Neuronal stem cell (in vitro differentiated cells): Measurements from ENCODE around the gene PRRC2B.
A peak's percentile ranks its signal among the peaks of the same experiment; 100 is the strongest.

Experiments used
- DNase-seq: peaks from one replicate; pipeline ENCODE4 v3.0.0-alpha.2; 2013; ENCODE audit warnings: low spot score
- H2AFZ ChIP-seq: one replicate; pipeline ENCODE4 v1.6.1; 2013; ENCODE audit warnings: mild to moderate bottlenecking, low read length, inconsistent platforms
- H2AK5ac ChIP-seq: 2 replicates; pipeline ENCODE4 v1.6.1; 2013; ENCODE audit warnings: low read depth, mild to moderate bottlenecking, inconsistent platforms, low read length, moderate library complexity, mixed read lengths
- H2BK120ac ChIP-seq: 2 replicates; pipeline ENCODE4 v1.6.1; 2013; ENCODE audit warnings: low read depth, mild to moderate bottlenecking, inconsistent platforms, low read length, moderate library complexity, mixed read lengths
- H2BK12ac ChIP-seq: one replicate; pipeline ENCODE4 v1.6.1; 2013; ENCODE audit warnings: low read length, inconsistent platforms
- H2BK15ac ChIP-seq: 2 replicates; pipeline ENCODE4 v1.6.1; 2013; ENCODE audit warnings: mild to moderate bottlenecking, low read length, inconsistent platforms, mixed read lengths
- H2BK5ac ChIP-seq: one replicate; pipeline ENCODE4 v1.6.1; 2013; ENCODE audit warnings: inconsistent platforms, mild to moderate bottlenecking, low read length, moderate library complexity
- H3K14ac ChIP-seq: one replicate; pipeline ENCODE4 v1.6.1; 2013; ENCODE audit warnings: low read length, inconsistent platforms
- H3K18ac ChIP-seq: 2 replicates; pipeline ENCODE4 v1.6.1; 2013; ENCODE audit warnings: low read length, inconsistent platforms
- H3K23ac ChIP-seq: 2 replicates; pipeline ENCODE4 v1.6.1; 2013; ENCODE audit warnings: low read depth, mild to moderate bottlenecking, mixed read lengths, low read length, inconsistent platforms; ENCODE audit not compliant: poor library complexity
- H3K27ac ChIP-seq: replicated peaks from 3 replicates; pipeline ENCODE4 v1.5.1; 2013; ENCODE audit warnings: low read length, inconsistent platforms
- H3K27me3 ChIP-seq, 3 experiments: 2 replicates each; pipeline ENCODE4 v1.6.1; 2013; ENCODE audit warnings: low read length in 3 of 3, mild to moderate bottlenecking in 2 of 3, inconsistent platforms in 1 of 3, low read depth in 1 of 3, mixed read lengths in 1 of 3, moderate library complexity in 1 of 3; ENCODE audit not compliant: control insufficient read depth in 3 of 3, insufficient read depth in 3 of 3
- H3K36me3 ChIP-seq, 2 donors: replicated peaks in 1 of 2; 2 replicates each; pipeline ENCODE4 v1.6.1; 2013; ENCODE audit warnings: low read length in 2 of 2; ENCODE audit not compliant: control insufficient read depth in 2 of 2, insufficient read depth in 2 of 2
- H3K4ac ChIP-seq: 2 replicates; pipeline ENCODE4 v1.6.1; 2013; ENCODE audit warnings: inconsistent platforms, mild to moderate bottlenecking, low read length, moderate library complexity
- H3K4me1 ChIP-seq, 2 donors: 1 replicate in 1 of 2; 2 replicates in 1 of 2; pipeline ENCODE4 v1.6.1; 2013; ENCODE audit warnings: low read length in 2 of 2, low read depth in 1 of 2; ENCODE audit not compliant: control insufficient read depth in 2 of 2, insufficient read depth in 1 of 2
- H3K4me2 ChIP-seq: one replicate; pipeline ENCODE4 v1.6.1; 2013; ENCODE audit warnings: mild to moderate bottlenecking, low read length, inconsistent platforms; ENCODE audit not compliant: insufficient read depth, poor library complexity, severe bottlenecking
- H3K4me3 ChIP-seq, 2 donors: 2 replicates each; pipeline ENCODE4 v1.5.1; 2013; ENCODE audit warnings: low read length in 2 of 2, mild to moderate bottlenecking in 2 of 2, inconsistent platforms in 1 of 2, moderate library complexity in 1 of 2
- H3K79me1 ChIP-seq: one replicate; pipeline ENCODE4 v1.6.1; 2013; ENCODE audit warnings: low read depth, mild to moderate bottlenecking, inconsistent platforms, low read length, moderate library complexity
- H3K9ac ChIP-seq: one replicate; pipeline ENCODE4 v1.6.1; 2013; ENCODE audit warnings: mild to moderate bottlenecking, low read depth, low read length, inconsistent platforms; ENCODE audit not compliant: poor library complexity
- H3K9me3 ChIP-seq, 2 donors: replicated peaks in 1 of 2; 2 replicates each; pipeline versions ENCODE3 to v1.6.1; 2013; ENCODE audit warnings: low read length in 2 of 2, mild to moderate bottlenecking in 2 of 2, inconsistent platforms in 1 of 2, low read depth in 1 of 2, mixed read lengths in 1 of 2, moderate library complexity in 1 of 2; ENCODE audit not compliant: control insufficient read depth in 2 of 2, insufficient read depth in 1 of 2
- H4K8ac ChIP-seq: one replicate; pipeline ENCODE4 v1.6.1; 2013; ENCODE audit warnings: low read depth, mild to moderate bottlenecking, inconsistent platforms, low read length, moderate library complexity
- H4K91ac ChIP-seq: one replicate; pipeline ENCODE4 v1.6.1; 2013; ENCODE audit warnings: low read length, low read depth, mild to moderate bottlenecking, inconsistent platforms; ENCODE audit not compliant: poor library complexity
- WGBS, 2 donors: extraction: QIAGEN DNeasy Blood & Tissue Kit; methylation state at CpG; one replicate each; pipeline ENCODE4 v1.1.7; 2013; ENCODE audit warnings: missing lambda C conversion rate in 2 of 2, mixed read lengths in 1 of 2; ENCODE audit not compliant: insufficient read length in 2 of 2, insufficient replicate concordance in 1 of 2; ENCODE audit errors: extremely low coverage in 2 of 2; 5-methylcytosine and 5-hydroxymethylcytosine counted together

The PRRC2B gene

DNA sequence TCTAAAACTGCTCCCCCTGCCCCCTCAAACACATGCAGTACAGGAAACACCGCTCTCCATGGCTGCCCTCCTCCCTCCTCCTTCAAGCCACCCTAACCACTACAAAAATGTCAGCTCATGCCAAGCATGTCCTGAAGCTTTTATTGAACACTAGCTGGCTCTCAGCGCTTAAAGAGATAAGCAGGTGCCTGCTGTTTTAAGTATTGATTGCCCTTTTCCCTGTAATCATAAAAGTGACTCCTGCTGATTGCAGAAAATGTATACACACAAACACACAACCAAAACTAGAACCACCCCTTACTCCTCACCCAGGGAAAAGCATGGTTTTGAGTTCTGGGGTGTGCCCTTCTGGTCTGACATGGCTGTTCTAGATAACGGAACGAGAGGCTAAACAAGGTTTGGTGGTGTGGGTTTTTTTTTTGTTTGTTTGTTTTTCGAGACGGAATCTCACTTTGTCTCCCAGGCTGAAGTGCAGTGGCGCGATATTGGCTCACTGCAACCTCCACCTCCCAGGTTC lies 140.9 kb downstream of the PRRC2B start:
- Histone ChIP-seq H2BK15ac (no peak overlapping the region), H3K36me3 (peaks cover 2 to 7% of the 10 kb centered on the region in 2 donors), H4K8ac (no peak overlapping the region), H3K4me3 (no peak overlapping the region), H2AFZ (peak overlapping the region; percentile 27), H3K9ac (no peak overlapping the region), H3K27me3 (no peaks in the 10 kb centered on the region), H3K4me2 (no peak overlapping the region), H3K14ac (no peak overlapping the region), H3K18ac (no peak overlapping the region), H2AK5ac (no peak overlapping the region), H3K9me3 (peaks cover 0 to 4% of the 10 kb centered on the region in 2 donors), H4K91ac (no peak overlapping the region), H2BK5ac (no peak overlapping the region), H2BK12ac (no peak overlapping the region), H3K23ac (no peak overlapping the region), H3K79me1 (peaks cover 9% of the 10 kb centered on the region), H2BK120ac (no peak overlapping the region), H3K4me1 (peaks cover 6 to 7% of the 10 kb centered on the region in 2 donors), H3K27ac (no peak overlapping the region), H3K4ac (no peak overlapping the region)
- no peak for DNase-seq
- no CpG with 5 or more reads among the region's 8 CpGs for WGBS, 2 donors

DNA sequence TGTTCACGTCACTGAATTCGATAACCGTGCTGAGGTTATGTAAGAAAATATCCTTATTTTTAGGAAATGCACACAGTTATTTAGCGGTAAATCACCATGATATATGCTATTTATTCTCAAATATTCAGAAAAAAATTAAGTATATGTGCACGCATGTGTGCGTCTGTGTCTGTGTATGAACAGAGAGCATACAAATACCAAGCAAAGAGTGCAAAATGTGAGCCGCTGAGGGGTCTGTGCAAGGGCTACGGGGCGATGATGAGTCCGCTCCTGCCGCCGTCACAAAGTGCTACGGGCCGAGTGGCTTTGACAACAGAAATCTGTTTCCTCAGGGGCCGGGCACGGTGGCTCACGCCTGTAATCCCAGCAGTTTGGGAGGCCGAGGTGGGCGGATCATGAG lies 144.1 kb downstream of the PRRC2B start:
- H3K4me2 ChIP-seq, result no peak overlapping the region
- no peak overlapping the region for H2BK5ac ChIP-seq
- no peaks in the 10 kb centered on the region for H3K79me1 ChIP-seq
- H4K8ac ChIP-seq, result no peak overlapping the region
- peaks cover 0 to 4% of the 10 kb centered on the region in 2 donors for H3K9me3 ChIP-seq
- H3K36me3 ChIP-seq, result no peaks in the 10 kb centered on the region
- H3K23ac ChIP-seq, result no peak overlapping the region
- H3K27ac ChIP-seq, result no peak overlapping the region
- H3K18ac ChIP-seq, result no peak overlapping the region
- H3K27me3 ChIP-seq, result no peaks in the 10 kb centered on the region
- H3K4ac ChIP-seq, result no peak overlapping the region
- H2BK12ac ChIP-seq, result no peak overlapping the region
- H2AK5ac ChIP-seq, result no peak overlapping the region
- no peak overlapping the region for H2AFZ ChIP-seq
- no peak overlapping the region for H2BK120ac ChIP-seq
- no peaks in the 10 kb centered on the region for H3K4me1 ChIP-seq
- no peak overlapping the region for H3K14ac ChIP-seq
- H3K9ac ChIP-seq, result no peak overlapping the region
- no peak for DNase-seq
- H2BK15ac ChIP-seq, result no peak overlapping the region
- no peak overlapping the region for H3K4me3 ChIP-seq
- WGBS, 2 donors, result no CpG with 5 or more reads among the region's 19 CpGs
- no peak overlapping the region for H4K91ac ChIP-seq

DNA sequence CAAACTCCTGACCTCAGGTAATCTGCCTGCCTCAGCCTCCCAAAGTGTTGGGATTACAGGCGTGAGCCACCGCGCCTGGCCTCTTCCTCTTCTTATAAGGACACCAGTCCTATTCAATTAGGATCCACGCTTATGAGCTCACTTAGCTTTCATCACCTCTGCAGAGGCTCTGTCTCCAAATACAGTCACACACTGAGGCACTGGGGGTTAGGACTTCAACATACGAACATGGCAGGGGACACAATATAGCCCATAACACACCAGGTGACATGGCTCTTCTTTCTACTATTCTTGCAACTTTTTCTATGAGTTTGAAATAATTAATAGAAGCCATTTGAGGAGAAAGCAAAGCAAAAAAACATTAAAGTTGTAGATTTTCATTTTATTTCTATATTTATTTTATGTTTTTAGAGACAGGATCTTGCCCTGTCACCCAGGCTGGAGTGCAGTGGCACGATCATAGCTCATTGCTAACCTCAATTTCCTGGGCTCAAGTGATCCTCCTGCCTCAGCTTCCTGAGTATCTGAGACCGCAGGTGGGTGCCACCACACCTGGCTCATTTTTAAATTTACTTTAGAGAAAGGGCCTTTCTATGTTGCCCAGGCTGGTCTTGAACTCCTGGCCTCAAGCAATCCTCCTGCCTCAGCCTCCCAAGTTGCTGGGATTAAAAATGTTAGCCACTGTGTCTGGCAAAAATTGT lies 145.5 kb downstream of the PRRC2B start:
- no peaks in the 10 kb centered on the region for H3K79me1 ChIP-seq
- no peak overlapping the region for H3K4me2 ChIP-seq
- no peak overlapping the region for H3K18ac ChIP-seq
- no peak overlapping the region for H3K4ac ChIP-seq
- H2BK5ac ChIP-seq, result no peak overlapping the region
- no peak overlapping the region for H2BK12ac ChIP-seq
- no peak overlapping the region for H2BK120ac ChIP-seq
- no peaks in the 10 kb centered on the region for H3K36me3 ChIP-seq
- H3K27ac ChIP-seq, result no peak overlapping the region
- no peak overlapping the region for H3K14ac ChIP-seq
- WGBS, 2 donors, result no CpG with 5 or more reads among the region's 7 CpGs
- no peaks in the 10 kb centered on the region for H3K4me1 ChIP-seq
- no peak overlapping the region for H2AK5ac ChIP-seq
- no peak overlapping the region for H2BK15ac ChIP-seq
- H3K23ac ChIP-seq, result no peak overlapping the region
- H4K8ac ChIP-seq, result no peak overlapping the region
- no peak overlapping the region for H2AFZ ChIP-seq
- no peak for DNase-seq
- no peak overlapping the region for H3K9ac ChIP-seq
- no peak overlapping the region for H4K91ac ChIP-seq
- H3K27me3 ChIP-seq, result peaks cover 0 to 1% (median 0%) of the 10 kb centered on the region in 3 experiments
- H3K4me3 ChIP-seq, result no peak overlapping the region
- H3K9me3 ChIP-seq, result peaks cover 5 to 12% of the 10 kb centered on the region in 2 donors

GRCh38 chr9:131543141-131543540 lies 149.3 kb downstream of the PRRC2B start:
- no peak for DNase-seq
- Histone ChIP-seq H2AFZ (no peak overlapping the region), H3K9ac (no peak overlapping the region), H4K8ac (no peak overlapping the region), H3K4me1 (no peaks in the 10 kb centered on the region), H2BK5ac (no peak overlapping the region), H2BK120ac (no peak overlapping the region), H3K14ac (no peak overlapping the region), H3K27ac (no peak overlapping the region), H2BK12ac (no peak overlapping the region), H3K4me2 (no peak overlapping the region), H3K4me3 (no peak overlapping the region), H3K36me3 (no peaks in the 10 kb centered on the region), H3K79me1 (peaks cover 1% of the 10 kb centered on the region), H3K4ac (no peak overlapping the region), H2BK15ac (no peak overlapping the region), H3K18ac (no peak overlapping the region), H3K9me3 (peaks cover 5 to 14% of the 10 kb centered on the region in 2 donors), H3K23ac (no peak overlapping the region), H4K91ac (no peak overlapping the region), H3K27me3 (peaks cover 0 to 20% (median 6%) of the 10 kb centered on the region in 3 experiments), H2AK5ac (no peak overlapping the region)
- WGBS, 2 donors, result no CpG with 5 or more reads among the region's 6 CpGs
